HEK293 (cell line): ENCODE results near the gene ZNF488.

ENCODE experiments used
- CTCF ChIA-PET: fragments of 350-600 bp; formaldehyde crosslinking; extraction: SDS; loops from one replicate; lab custom pipeline; 2021; ENCODE audit warnings: antibody characterized with exemption; lab: Yijun Ruan, JAX
- POLR2A ChIA-PET: fragments of 300-600 bp; formaldehyde crosslinking; extraction: SDS; loops from one replicate; lab custom pipeline; 2020; ENCODE audit warnings: antibody characterized with exemption, inconsistent platforms; lab: Yijun Ruan, JAX
- H3K27ac ChIP-seq: fragments of 200-500 bp; sonication (Bioruptor generic); 2 replicates; pipeline ENCODE4 v1.5.1; 2014; ENCODE audit warnings: low read depth, low read length, control low read depth, inconsistent platforms; ENCODE audit errors: extremely low read depth
- H3K36me3 ChIP-seq, 2 experiments: fragments of 200-500 bp in 1 of 2; sonication (Bioruptor generic) in 1 of 2; 1 replicate in 1 of 2; 2 replicates in 1 of 2; pipeline ENCODE4 v1.5.1; 2014 to 2017; ENCODE audit warnings: inconsistent platforms in 2 of 2, low read length in 2 of 2; ENCODE audit not compliant: control insufficient read depth in 2 of 2, insufficient read depth in 1 of 2
- H3K4me1 ChIP-seq: fragments of 200-500 bp; sonication (Bioruptor generic); 2 replicates; pipeline ENCODE4 v1.5.1; 2014; ENCODE audit warnings: mild to moderate bottlenecking, low read length, inconsistent platforms; ENCODE audit not compliant: control insufficient read depth, insufficient read depth
- H3K4me3 ChIP-seq: 2 replicates; pipeline ENCODE4 v1.5.1; 2011; ENCODE audit warnings: low read depth, mild to moderate bottlenecking, control low read depth, low read length, moderate library complexity
- H3K9me3 ChIP-seq: fragments of 200-500 bp; sonication (Bioruptor generic); 2 replicates; pipeline ENCODE4 v1.5.1; 2014; ENCODE audit warnings: low read depth, low read length, inconsistent platforms; ENCODE audit not compliant: control insufficient read depth, insufficient read depth
- ATF2 ChIP-seq: fragments of 450-650 bp; formaldehyde crosslinking; IDR thresholded peaks from 2 replicates; pipeline ENCODE4 v1.5.1; 2016; ENCODE audit warnings: missing biosample characterization, missing genetic modification characterization, low read depth
- MEIS1 ChIP-seq: sonication (generic); formaldehyde crosslinking; IDR thresholded peaks from 2 replicates; pipeline ENCODE4 v1.8.1; 2022; ENCODE audit warnings: missing genetic modification reagents, mild to moderate bottlenecking, borderline replicate concordance
- OSR2 ChIP-seq: fragments of 450-650 bp; formaldehyde crosslinking; IDR thresholded peaks from 2 replicates; pipeline ENCODE4 v1.5.1; 2016; ENCODE audit warnings: missing biosample characterization, missing genetic modification characterization
- PRDM6 ChIP-seq: fragments of 450-650 bp; formaldehyde crosslinking; IDR thresholded peaks from 2 replicates; pipeline ENCODE4 v1.5.1; 2017; ENCODE audit warnings: missing biosample characterization, missing genetic modification characterization
- RBAK ChIP-seq: fragments of 450-650 bp; formaldehyde crosslinking; IDR thresholded peaks from 2 replicates; pipeline ENCODE4 v1.5.1; 2016; ENCODE audit warnings: missing biosample characterization, missing genetic modification characterization
- REPIN1 ChIP-seq: fragments of 450-650 bp; formaldehyde crosslinking; IDR thresholded peaks from 2 replicates; pipeline ENCODE4 v1.5.1; 2017; ENCODE audit warnings: missing biosample characterization, missing genetic modification characterization, low read depth
- REST ChIP-seq: fragments of 450-650 bp; formaldehyde crosslinking; IDR thresholded peaks from 2 replicates; pipeline ENCODE4 v1.5.1; 2016; ENCODE audit warnings: missing biosample characterization, missing genetic modification characterization
- SP3 ChIP-seq: fragments of 450-650 bp; formaldehyde crosslinking; IDR thresholded peaks from 2 replicates; pipeline ENCODE4 v1.5.1; 2016; ENCODE audit warnings: missing biosample characterization, missing genetic modification characterization
- ZFHX2 ChIP-seq: fragments of 450-650 bp; formaldehyde crosslinking; conservative IDR thresholded peaks from 2 replicates; pipeline ENCODE4 v1.5.1; 2016; ENCODE audit warnings: missing biosample characterization, missing genetic modification characterization
- ZNF121 ChIP-seq: fragments of 450-650 bp; formaldehyde crosslinking; IDR thresholded peaks from 2 replicates; pipeline ENCODE4 v1.5.1; 2016; ENCODE audit warnings: missing biosample characterization, missing genetic modification characterization
- ZNF169 ChIP-seq: fragments of 450-650 bp; formaldehyde crosslinking; IDR thresholded peaks from 2 replicates; pipeline ENCODE4 v1.5.1; 2016; ENCODE audit warnings: missing biosample characterization, missing genetic modification characterization
- ZNF18 ChIP-seq: fragments of 450-650 bp; formaldehyde crosslinking; IDR thresholded peaks from 2 replicates; pipeline ENCODE4 v1.5.1; 2016; ENCODE audit warnings: missing biosample characterization, missing genetic modification characterization
- ZNF391 ChIP-seq: fragments of 450-650 bp; formaldehyde crosslinking; IDR thresholded peaks from 2 replicates; pipeline ENCODE4 v1.5.1; 2016; ENCODE audit warnings: low read depth, missing biosample characterization, missing genetic modification characterization, borderline replicate concordance
- ZNF530 ChIP-seq: fragments of 450-650 bp; formaldehyde crosslinking; IDR thresholded peaks from 2 replicates; pipeline ENCODE4 v1.5.1; 2016; ENCODE audit warnings: low read depth, missing biosample characterization, missing genetic modification characterization
- ZNF677 ChIP-seq: fragments of 450-650 bp; IDR thresholded peaks from 2 replicates; pipeline ENCODE4 v1.5.0; 2018; ENCODE audit warnings: missing biosample characterization, mild to moderate bottlenecking, missing genetic modification characterization, moderate library complexity
- ZNF692 ChIP-seq: fragments of 450-650 bp; formaldehyde crosslinking; IDR thresholded peaks from 2 replicates; pipeline ENCODE4 v1.5.1; 2016; ENCODE audit warnings: missing biosample characterization, missing genetic modification characterization
- ZNF704 ChIP-seq: fragments of 450-650 bp; formaldehyde crosslinking; IDR thresholded peaks from 2 replicates; pipeline ENCODE4 v1.5.1; 2016; ENCODE audit warnings: missing biosample characterization, missing genetic modification characterization
- ZNF747 ChIP-seq: fragments of 450-650 bp; formaldehyde crosslinking; IDR thresholded peaks from 2 replicates; pipeline ENCODE4 v1.5.1; 2016; ENCODE audit warnings: missing biosample characterization, missing genetic modification characterization
- ZNF776 ChIP-seq: fragments of 450-650 bp; formaldehyde crosslinking; IDR thresholded peaks from 2 replicates; pipeline ENCODE4 v1.5.0; 2017; ENCODE audit warnings: missing biosample characterization, missing genetic modification characterization, borderline replicate concordance
- ZNF777 ChIP-seq: fragments of 450-650 bp; formaldehyde crosslinking; IDR thresholded peaks from 2 replicates; pipeline ENCODE4 v1.5.1; 2017; ENCODE audit warnings: missing biosample characterization, missing genetic modification characterization, borderline replicate concordance

ZNF488 gene

GRCh38 chr10:47371629-47372485 is 12.2 kb downstream of the ZNF488 start:
- Histone ChIP-seq H3K27ac (no peak overlapping the region), H3K4me3 (no peak overlapping the region), H3K4me1 (no peaks in the 10 kb centered on the region), H3K9me3 (no peaks in the 10 kb centered on the region), H3K36me3 (no peaks in the 10 kb centered on the region)
- TF ChIP-seq ZNF692 = no peak
- no peak for TF ChIP-seq ZNF777 (tag by site-specific recombination)
- no peak for TF ChIP-seq ZNF391
- TF ChIP-seq ZNF121 (tag by site-specific recombination) = no peak
- TF ChIP-seq ZNF18 (tag by site-specific recombination) = no peak
- POLR2A ChIA-PET = interaction anchor here (2.1 kb wide), 1 partner anchor 12 kb away, joined by 6 read pairs; the partner anchor contains the start of gene ZNF488
- CTCF ChIA-PET = interaction anchor here (1.3 to 3.5 kb wide), 2 partner anchors 11 to 66 kb away, joined by 3 to 19 read pairs; no protein-coding TSS in a partner anchor

- CTCF ChIA-PET = interaction anchor here (3.5 kb wide), 1 partner anchor 10 kb away, joined by 19 read pairs; no protein-coding TSS in a partner anchor
- no peak overlapping the region for H3K27ac ChIP-seq
- no peak overlapping the region for H3K4me3 ChIP-seq
- POLR2A ChIA-PET = interaction anchor here (2.1 kb wide), 1 partner anchor 13 kb away, joined by 6 read pairs; the partner anchor contains the start of gene ZNF488
- TF ChIP-seq ZNF776 (tag by site-specific recombination) = no peak
- TF ChIP-seq ZNF530 (tag by site-specific recombination) = no peak
- TF ChIP-seq ZNF747 = no peak
- TF ChIP-seq REPIN1 (tag by site-specific recombination) = no peak
- no peak for TF ChIP-seq RBAK (tag by site-specific recombination)
- no peak for TF ChIP-seq ZFHX2 (tag by site-specific recombination)
- no peak for TF ChIP-seq ZNF704 (tag by site-specific recombination)
- TF ChIP-seq OSR2 (tag by site-specific recombination) = no peak
- no peak for TF ChIP-seq ATF2
- no peak for TF ChIP-seq ZNF677
- TF ChIP-seq PRDM6 (tag by site-specific recombination) = no peak
- TF ChIP-seq REST (tag by site-specific recombination) = no peak
- TF ChIP-seq SP3 (tag by site-specific recombination) = no peak
- no peak for TF ChIP-seq ZNF169
- no peak for TF ChIP-seq MEIS1 (CRISPR knock-in tag)
- H3K36me3 ChIP-seq = no peaks in the 10 kb centered on the region
- H3K4me1 ChIP-seq = no peaks in the 10 kb centered on the region
- no peaks in the 10 kb centered on the region for H3K9me3 ChIP-seq
These were observed 13.2 kb downstream of the ZNF488 start for GRCh38 chr10:47370878-47371277.
